ENCODE measurements around the gene PCSK2. TPM values are rescaled to one million over a fixed set of nuclear protein-coding genes. Genes with fewer than 3 reads are reported as not detected.

PCSK2 gene
- total and polyA plus RNA-seq, 2 donors (not counting 3 experiments of a cell fraction or from before 2014, with no cell fraction given) = not detected

DNA sequence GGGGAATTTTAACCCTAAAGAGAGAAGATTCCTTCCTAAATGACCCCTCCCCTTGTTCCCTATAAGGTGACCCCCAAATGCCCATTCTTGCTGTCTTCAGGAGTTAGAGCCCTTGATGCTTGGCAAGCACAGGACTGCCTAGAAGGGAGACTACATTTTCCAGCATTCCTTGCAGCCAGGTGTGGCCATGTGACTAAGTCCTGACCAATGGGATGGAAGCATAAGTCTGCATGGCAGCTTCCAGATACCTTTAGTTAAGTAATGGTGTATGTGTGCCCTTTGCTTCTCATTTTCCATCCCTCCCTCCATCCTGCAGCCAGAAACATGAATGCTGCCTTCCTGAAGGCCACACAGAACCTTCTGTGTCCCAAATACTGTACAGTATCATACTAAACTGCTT is 298.8 kb downstream of the PCSK2 start:
- Histone ChIP-seq H3K27ac (ENCODE audit: insufficient read depth, low read depth, low read length) (no peak overlapping the region), H3K9me1 (replicated peaks; ENCODE audit: control insufficient read depth, extremely low read depth, insufficient read depth, low read length) (no peaks in the 10 kb centered on the region), H3K79me2 (ENCODE audit: control insufficient read depth, insufficient read depth, low read length) (no peaks in the 10 kb centered on the region), H3K4me1 (ENCODE audit: control insufficient read depth, extremely low read depth, insufficient read depth, low read length) (peaks cover 13% of the 10 kb centered on the region), H3K4me3 (replicated peaks in 1 of 3; ENCODE audit: insufficient read depth in 1 of 3, low read depth in 1 of 3, low read length in 3 of 3) (no peak overlapping the region), H3K4me2 (ENCODE audit: insufficient read depth, low read length) (no peak overlapping the region), H2AFZ (ENCODE audit: low read depth, low read length) (no peak overlapping the region), H3K27me3 (ENCODE audit: control insufficient read depth in 2 of 2, insufficient read depth in 2 of 2, low read length in 2 of 2) (no peaks in the 10 kb centered on the region), H4K20me1 (replicated peaks; ENCODE audit: control insufficient read depth, extremely low read depth, insufficient read depth, low read length) (no peaks in the 10 kb centered on the region), H3K9me3 (replicated peaks; ENCODE audit: control insufficient read depth, insufficient read depth, low read length) (no peaks in the 10 kb centered on the region), H3K9ac (replicated peaks; ENCODE audit: extremely low read depth, insufficient read depth, low read length) (no peak overlapping the region), H3K36me3 (ENCODE audit: control insufficient read depth in 2 of 2, extremely low read depth in 1 of 2, insufficient read depth in 2 of 2, low read length in 2 of 2) (no peaks in the 10 kb centered on the region)
- CTCF ChIA-PET = no interaction called here
- FAIRE-seq = peak; percentile 62
- dilution Hi-C loops (cut with MboI; ENCODE audit: extremely low pct_ligation_motif_present, low sequenced_read_pairs) (no loop called here), intact Hi-C loops (cut with micrococcal nuclease) (no loop called here)
- TF ChIP-seq FOS (IDR thresholded peaks at IDR 0.05; ENCODE audit: borderline replicate concordance, insufficient read depth, low read length) = no peak
- TF ChIP-seq, protein P1, sequence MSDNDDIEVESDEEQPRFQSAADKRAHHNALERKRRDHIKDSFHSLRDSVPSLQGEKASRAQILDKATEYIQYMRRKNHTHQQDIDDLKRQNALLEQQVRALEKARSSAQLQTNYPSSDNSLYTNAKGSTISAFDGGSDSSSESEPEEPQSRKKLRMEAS (IDR thresholded peaks at IDR 0.05; ENCODE audit: insufficient read depth, insufficient read length) = peak; percentile 64
- POLR2A ChIA-PET = no interaction called here
- no TSS peak for BruUV-seq (replicated peaks)
- peak; percentile 22 for DNase-seq (ENCODE audit: low read depth, low spot score)

- H3K9ac ChIP-seq (replicated peaks; ENCODE audit: extremely low read depth, insufficient read depth, low read length) = no peak overlapping the region
- ChIA-PET POLR2A (interaction anchor here (0.5 to 1.1 kb wide), 2 partner anchors 9 to 40 kb away, joined by 3 read pairs; partner anchors contain the start of gene DSTN), CTCF (interaction anchor here (1.2 to 3.6 kb wide), 5 partner anchors 9 to 86 kb away, joined by 3 to 44 read pairs (median 8); partner anchors contain the start of gene DSTN)
- no peak overlapping the region for H3K4me3 ChIP-seq (replicated peaks in 1 of 3; ENCODE audit: insufficient read depth in 1 of 3, low read depth in 1 of 3, low read length in 3 of 3)
- H4K20me1 ChIP-seq (replicated peaks; ENCODE audit: control insufficient read depth, extremely low read depth, insufficient read depth, low read length) = no peaks in the 10 kb centered on the region
- no peaks in the 10 kb centered on the region for H3K27me3 ChIP-seq (ENCODE audit: control insufficient read depth in 2 of 2, insufficient read depth in 2 of 2, low read length in 2 of 2)
- FAIRE-seq = no peak
- BruUV-seq (replicated peaks) = no TSS peak
- intact Hi-C loops (cut with micrococcal nuclease) (no loop called here), dilution Hi-C loops (cut with MboI; ENCODE audit: extremely low pct_ligation_motif_present, low sequenced_read_pairs) (no loop called here)
- H3K4me2 ChIP-seq (ENCODE audit: insufficient read depth, low read length) = no peak overlapping the region
- H3K9me1 ChIP-seq (replicated peaks; ENCODE audit: control insufficient read depth, extremely low read depth, insufficient read depth, low read length) = no peaks in the 10 kb centered on the region
- no peaks in the 10 kb centered on the region for H3K79me2 ChIP-seq (ENCODE audit: control insufficient read depth, insufficient read depth, low read length)
- H3K27ac ChIP-seq (ENCODE audit: insufficient read depth, low read depth, low read length) = no peak overlapping the region
- no peak overlapping the region for H2AFZ ChIP-seq (ENCODE audit: low read depth, low read length)
- DNase-seq (ENCODE audit: low read depth, low spot score) = no peak
- no peaks in the 10 kb centered on the region for H3K9me3 ChIP-seq (replicated peaks; ENCODE audit: control insufficient read depth, insufficient read depth, low read length)
- H3K36me3 ChIP-seq (ENCODE audit: control insufficient read depth in 2 of 2, extremely low read depth in 1 of 2, insufficient read depth in 2 of 2, low read length in 2 of 2) = no peaks in the 10 kb centered on the region
- H3K4me1 ChIP-seq (ENCODE audit: control insufficient read depth, extremely low read depth, insufficient read depth, low read length) = peaks cover 15% of the 10 kb centered on the region
- no peak for TF ChIP-seq MYC (IDR thresholded peaks at IDR 0.05; ENCODE audit: low read depth, low read length)
- no peak for TF ChIP-seq FOS (IDR thresholded peaks at IDR 0.05; ENCODE audit: borderline replicate concordance, insufficient read depth, low read length)
- TF ChIP-seq POLR2AphosphoS5 (IDR thresholded peaks at IDR 0.05; ENCODE audit: insufficient read depth, low read depth, low read length) = no peak
- no peak for TF ChIP-seq JUN (IDR thresholded peaks at IDR 0.05; ENCODE audit: borderline replicate concordance, insufficient read depth, insufficient read length, low read depth)
- TF ChIP-seq, protein P2, sequence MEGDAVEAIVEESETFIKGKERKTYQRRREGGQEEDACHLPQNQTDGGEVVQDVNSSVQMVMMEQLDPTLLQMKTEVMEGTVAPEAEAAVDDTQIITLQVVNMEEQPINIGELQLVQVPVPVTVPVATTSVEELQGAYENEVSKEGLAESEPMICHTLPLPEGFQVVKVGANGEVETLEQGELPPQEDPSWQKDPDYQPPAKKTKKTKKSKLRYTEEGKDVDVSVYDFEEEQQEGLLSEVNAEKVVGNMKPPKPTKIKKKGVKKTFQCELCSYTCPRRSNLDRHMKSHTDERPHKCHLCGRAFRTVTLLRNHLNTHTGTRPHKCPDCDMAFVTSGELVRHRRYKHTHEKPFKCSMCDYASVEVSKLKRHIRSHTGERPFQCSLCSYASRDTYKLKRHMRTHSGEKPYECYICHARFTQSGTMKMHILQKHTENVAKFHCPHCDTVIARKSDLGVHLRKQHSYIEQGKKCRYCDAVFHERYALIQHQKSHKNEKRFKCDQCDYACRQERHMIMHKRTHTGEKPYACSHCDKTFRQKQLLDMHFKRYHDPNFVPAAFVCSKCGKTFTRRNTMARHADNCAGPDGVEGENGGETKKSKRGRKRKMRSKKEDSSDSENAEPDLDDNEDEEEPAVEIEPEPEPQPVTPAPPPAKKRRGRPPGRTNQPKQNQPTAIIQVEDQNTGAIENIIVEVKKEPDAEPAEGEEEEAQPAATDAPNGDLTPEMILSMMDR (IDR thresholded peaks at IDR 0.05; ENCODE audit: extremely low read depth in 1 of 2, insufficient read depth in 1 of 2, low read depth in 1 of 2, low read length in 2 of 2) = no peak
- no peak for TF ChIP-seq EZH2 (IDR thresholded peaks at IDR 0.05; ENCODE audit: borderline replicate concordance, low read depth, low read length, severe bottlenecking)
- TF ChIP-seq, protein P1 (IDR thresholded peaks at IDR 0.05; ENCODE audit: insufficient read depth, insufficient read length) = no peak
- TF ChIP-seq POLR2A (IDR thresholded peaks at IDR 0.05; ENCODE audit: low read depth, low read length) = no peak
Measured at GRCh38 chr20:17529586-17529985, 302.7 kb downstream of the PCSK2 start.

Data from endothelial cell of umbilical vein (primary cell).